Ramos (cell line): ENCODE data around the gene CCDC183.

Source experiments
- in situ Hi-C: fragments of 300-500 bp; cut with MboI; formaldehyde crosslinking; loops from one replicate; pipeline ENCODE4 v1.14.3; 2022; ENCODE audit warnings: low sequenced_read_pairs; ENCODE audit not compliant: unreplicated experiment

The CCDC183 gene

DNA sequence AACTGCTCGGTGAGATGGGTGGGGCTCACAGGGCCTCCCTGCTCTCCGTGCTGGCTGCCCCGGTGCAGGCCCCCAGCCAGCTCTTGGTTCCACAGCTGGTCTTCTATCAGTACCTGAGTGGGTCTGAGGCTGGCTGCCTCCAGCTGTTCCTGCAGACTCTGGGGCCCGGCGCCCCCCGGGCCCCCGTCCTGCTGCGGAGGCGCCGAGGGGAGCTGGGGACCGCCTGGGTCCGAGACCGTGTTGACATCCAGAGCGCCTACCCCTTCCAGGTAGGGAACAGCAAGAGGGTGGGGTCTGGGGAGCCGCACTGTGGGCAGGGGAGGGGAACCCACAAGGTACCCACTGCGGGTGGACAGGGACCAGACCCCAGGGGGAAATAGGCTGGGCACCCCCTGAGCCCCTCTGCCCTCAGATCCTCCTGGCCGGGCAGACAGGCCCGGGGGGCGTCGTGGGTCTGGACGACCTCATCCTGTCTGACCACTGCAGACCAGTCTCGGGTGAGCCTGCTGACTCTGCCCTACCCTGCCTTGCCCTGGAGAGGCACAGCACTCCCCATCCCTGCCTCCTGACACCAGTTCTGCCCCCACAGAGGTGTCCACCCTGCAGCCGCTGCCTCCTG is 58.8 kb downstream of the CCDC183 start:
- in situ Hi-C loops: no loop called here

DNA sequence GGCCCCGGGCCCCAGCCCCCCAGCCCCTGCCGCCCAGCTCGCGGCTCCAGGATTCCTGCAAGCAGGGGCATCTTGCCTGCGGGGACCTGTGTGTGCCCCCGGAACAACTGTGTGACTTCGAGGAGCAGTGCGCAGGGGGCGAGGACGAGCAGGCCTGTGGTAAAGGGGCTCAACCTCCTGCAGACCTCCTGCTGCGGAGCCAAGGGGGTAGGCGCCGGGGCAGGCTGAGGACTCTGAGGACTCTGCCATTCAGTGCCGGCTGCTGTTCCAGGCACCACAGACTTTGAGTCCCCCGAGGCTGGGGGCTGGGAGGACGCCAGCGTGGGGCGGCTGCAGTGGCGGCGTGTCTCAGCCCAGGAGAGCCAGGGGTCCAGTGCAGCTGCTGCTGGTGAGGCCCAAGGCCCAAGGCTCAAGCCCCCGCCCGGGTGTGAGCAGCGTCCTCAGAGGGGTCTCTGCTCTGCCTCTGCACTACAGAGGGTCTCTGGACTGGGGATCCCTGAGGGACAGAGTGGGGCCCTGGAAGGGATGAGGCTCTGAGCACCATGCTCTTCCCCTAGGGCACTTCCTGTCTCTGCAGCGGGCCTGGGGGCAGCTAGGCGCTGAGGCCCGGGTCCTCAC is 59.4 kb downstream of the CCDC183 start:
- in situ Hi-C loops: no loop called here

DNA sequence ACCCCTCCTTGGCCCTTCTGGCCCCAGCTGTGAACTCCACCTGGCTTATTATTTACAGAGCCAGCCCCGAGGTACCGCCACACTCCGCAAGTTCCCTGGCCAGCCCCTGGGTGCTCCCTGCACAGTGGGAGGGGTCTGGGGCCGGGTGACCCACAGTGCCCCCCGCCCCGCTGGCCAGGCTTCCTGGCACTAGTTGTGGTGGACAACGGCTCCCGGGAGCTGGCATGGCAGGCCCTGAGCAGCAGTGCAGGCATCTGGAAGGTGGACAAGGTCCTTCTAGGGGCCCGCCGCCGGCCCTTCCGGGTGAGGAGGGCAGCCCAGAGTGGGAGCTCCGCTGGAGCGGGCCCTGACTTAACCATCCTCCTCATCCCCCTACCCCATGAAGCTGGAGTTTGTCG is 59.9 kb downstream of the CCDC183 start:
- in situ Hi-C loops: no loop called here

DNA sequence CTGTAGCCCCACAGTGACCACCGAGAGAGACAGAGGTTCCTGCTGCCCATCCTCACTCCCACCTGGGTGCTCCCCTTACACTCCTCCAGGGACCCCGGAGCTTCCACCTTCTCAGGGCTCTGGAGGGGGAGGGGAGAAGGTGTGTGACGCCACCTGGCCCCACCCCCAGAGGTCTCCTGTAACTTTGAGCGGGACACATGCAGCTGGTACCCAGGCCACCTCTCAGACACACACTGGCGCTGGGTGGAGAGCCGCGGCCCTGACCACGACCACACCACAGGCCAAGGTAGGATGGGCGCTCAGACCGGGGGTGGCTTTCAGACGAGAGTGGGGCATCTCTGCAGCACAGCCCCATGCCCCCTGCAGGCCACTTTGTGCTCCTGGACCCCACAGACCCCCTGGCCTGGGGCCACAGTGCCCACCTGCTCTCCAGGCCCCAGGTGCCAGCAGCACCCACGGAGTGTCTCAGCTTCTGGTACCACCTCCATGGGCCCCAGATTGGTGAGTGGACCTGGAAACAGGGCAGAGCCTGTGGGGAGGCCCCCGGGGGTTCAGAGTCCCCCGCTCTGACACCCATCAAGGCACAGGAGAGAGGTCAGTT is 60.5 kb downstream of the CCDC183 start:
- in situ Hi-C loops: no loop called here

DNA sequence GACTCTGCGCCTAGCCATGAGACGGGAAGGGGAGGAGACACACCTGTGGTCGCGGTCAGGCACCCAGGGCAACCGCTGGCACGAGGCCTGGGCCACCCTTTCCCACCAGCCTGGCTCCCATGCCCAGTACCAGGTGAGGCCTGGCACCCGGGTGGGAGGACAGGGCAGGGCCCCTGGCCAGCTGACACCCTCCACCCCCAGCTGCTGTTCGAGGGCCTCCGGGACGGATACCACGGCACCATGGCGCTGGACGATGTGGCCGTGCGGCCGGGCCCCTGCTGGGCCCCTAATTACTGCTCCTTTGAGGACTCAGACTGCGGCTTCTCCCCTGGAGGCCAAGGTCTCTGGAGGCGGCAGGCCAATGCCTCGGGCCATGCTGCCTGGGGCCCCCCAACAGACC is 61.0 kb downstream of the CCDC183 start:
- in situ Hi-C loops: no loop called here
